NCI-H82 treated with DMSO at 0.1 percent for 48 hours (cell line): Measurements from ENCODE around the gene PLA2G15.

Experiments
- DNase-seq: peaks from one replicate; lab custom pipeline; 2025; ENCODE audit not compliant: unreplicated experiment; lab: John Stamatoyannopoulos, UW

The PLA2G15 gene

GRCh38 chr16:68251832-68252231 lies 6.7 kb downstream of the PLA2G15 start:
- no peak for DNase-seq

- DNase-seq, result no peak
These were observed 7.2 kb downstream of the PLA2G15 start for GRCh38 chr16:68252383-68252782.

GRCh38 chr16:68253721-68254120 lies 8.5 kb downstream of the PLA2G15 start:
- DNase-seq, result no peak

GRCh38 chr16:68255712-68256111 lies 10.5 kb downstream of the PLA2G15 start:
- DNase-seq, result no peak

GRCh38 chr16:68257251-68257905 lies 12.2 kb downstream of the PLA2G15 start:
- no peak for DNase-seq

GRCh38 chr16:68257906-68258800 lies 13.0 kb downstream of the PLA2G15 start:
- no peak for DNase-seq

- DNase-seq, result no peak
These were observed 14.0 kb downstream of the PLA2G15 start for GRCh38 chr16:68259007-68259825.

- DNase-seq, result no peak
These were observed 18.5 kb downstream of the PLA2G15 start for GRCh38 chr16:68263559-68264127.

- no peak for DNase-seq
These were observed 19.2 kb downstream of the PLA2G15 start, which contains the start of gene SLC7A6 for GRCh38 chr16:68264128-68265077. Gene SLC7A6, plus strand, starts transcription at chr16:68264526. Its CDS starts 10,201 bp downstream, at chr16:68274727.

- DNase-seq, result no peak
These were observed 20.1 kb downstream of the PLA2G15 start for GRCh38 chr16:68265078-68265920.

GRCh38 chr16:68267612-68268405 lies 22.6 kb downstream of the PLA2G15 start:
- DNase-seq, result peak; percentile 64

GRCh38 chr16:68269793-68270192 lies 24.6 kb downstream of the PLA2G15 start:
- no peak for DNase-seq

GRCh38 chr16:68270353-68270752 lies 25.2 kb downstream of the PLA2G15 start:
- DNase-seq, result no peak

- no peak for DNase-seq
These were observed 27.5 kb downstream of the PLA2G15 start for GRCh38 chr16:68272507-68273209.

- DNase-seq, result no peak
These were observed 28.3 kb downstream of the PLA2G15 start for GRCh38 chr16:68273459-68273858.

GRCh38 chr16:68273896-68274295 lies 28.7 kb downstream of the PLA2G15 start:
- no peak for DNase-seq

- no peak for DNase-seq
These were observed 29.3 kb downstream of the PLA2G15 start for GRCh38 chr16:68274441-68274840.
